Left lobe of liver (tissue), 2 donors: Measurements from ENCODE around the gene TMEM129. TPM values are rescaled to one million over a fixed set of nuclear protein-coding genes. Genes with fewer than 3 reads are reported as not detected.

Source experiments
- ATAC-seq: fragments of 200-7000 bp; cut with Tn5 transposase; one replicate; pipeline ENCODE4 v1.9.1; 2020; ENCODE audit warnings: mild to moderate bottlenecking, moderate library complexity
- DNase-seq: peaks from one replicate; pipeline ENCODE4 v3.0.0-alpha.2; 2020; ENCODE audit warnings: low spot score
- total RNA-seq: library from RNA; stranded (reverse); gene quantifications from one replicate; pipeline ENCODE4 v1.2.1, GENCODE V29; 2021
- donor health status: DM: no; HTN: no; CAD: no; lungs with moderate emphysema.
- donor health status: DM: no; HTN: yes; CAD: no.

TMEM129 gene
- total RNA-seq, 1 donor from 2014 or later = 30.3 TPM

DNA sequence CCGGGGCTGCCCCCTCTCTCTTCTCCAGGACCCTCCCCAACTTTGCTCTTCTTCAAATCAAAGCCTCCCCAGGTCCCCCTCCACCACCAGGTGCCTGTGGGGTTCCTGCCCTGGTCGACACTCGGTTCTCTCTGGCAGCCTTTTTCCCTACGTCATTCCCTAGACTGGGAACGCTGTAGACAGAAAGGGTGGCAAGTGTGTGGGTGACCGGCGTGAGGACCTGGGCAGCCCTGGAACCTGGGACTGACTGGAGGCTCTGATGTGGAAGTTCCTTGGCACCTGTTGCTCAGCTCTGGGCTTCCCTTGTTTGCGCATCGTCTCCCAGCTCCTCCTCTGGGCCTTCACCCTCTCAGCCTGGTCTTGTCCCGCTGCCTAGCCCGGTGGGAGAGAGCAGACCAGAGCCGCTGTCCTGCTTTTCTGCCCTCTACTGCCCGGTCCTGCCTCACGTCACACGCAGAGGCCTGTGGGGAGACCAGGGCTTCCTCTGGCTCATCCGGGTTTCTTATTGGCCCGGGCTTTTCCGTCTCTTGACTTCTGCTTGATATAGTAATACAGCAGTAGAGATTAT, 1.5 kb upstream of the TMEM129 start:
- no peak for ATAC-seq
- DNase-seq = no peak

GRCh38 chr4:1721666-1722550, 785 bp upstream of the TMEM129 start:
- DNase-seq = no peak
- no peak for ATAC-seq

- ATAC-seq = peak; percentile 35
Observed at GRCh38 chr4:1720163-1720983, 750 bp downstream of the TMEM129 start.

DNA sequence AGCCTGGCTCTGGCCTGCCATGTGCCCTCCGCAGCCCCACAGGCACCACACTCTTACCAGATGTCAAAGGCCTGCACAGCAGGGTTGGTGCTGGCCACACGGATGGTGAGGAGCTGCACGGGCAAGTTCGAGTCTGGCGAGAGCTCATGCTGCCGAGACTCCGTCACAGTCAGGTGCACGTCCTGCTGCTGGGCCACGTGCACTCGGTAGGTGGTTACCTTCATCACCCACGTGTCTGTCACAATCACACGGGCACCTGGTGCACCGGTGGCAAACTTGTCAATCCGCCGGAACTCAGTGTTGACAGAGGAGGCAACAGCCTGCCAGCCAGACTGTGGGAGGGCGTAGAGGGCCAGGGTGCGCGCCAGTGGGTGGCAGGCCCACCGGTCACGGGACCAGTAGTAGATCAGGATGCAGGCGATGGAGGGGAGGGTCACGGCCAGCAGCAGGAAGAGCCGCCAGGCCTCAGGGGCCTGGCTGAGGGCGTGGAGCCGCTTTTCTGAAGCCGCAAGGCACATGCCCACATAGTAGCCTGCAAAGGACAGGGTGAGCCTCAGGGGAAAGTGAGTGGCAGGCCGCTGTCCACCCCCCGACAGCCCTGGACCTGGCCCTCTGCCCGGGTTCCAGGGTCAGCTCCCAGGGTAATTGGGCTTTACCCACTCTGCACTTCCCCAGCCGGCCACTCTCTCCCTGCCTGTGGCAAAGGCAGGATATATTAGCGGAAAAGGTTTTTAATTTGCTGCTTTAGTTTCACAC, 2.9 kb downstream of the TMEM129 start:
- ATAC-seq (peak; percentile 56), DNase-seq (peak; percentile 90)

More at GRCh38 chr4:1720163-1720983, 750 bp downstream of the TMEM129 start:
- DNase-seq = peak; percentile 69

- DNase-seq = no peak
- ATAC-seq = no peak
Observed at GRCh38 chr4:1717129-1718094, 3.7 kb downstream of the TMEM129 start.

GRCh38 chr4:1716065-1716945, 4.8 kb downstream of the TMEM129 start:
- DNase-seq (no peak), ATAC-seq (no peak)

DNA sequence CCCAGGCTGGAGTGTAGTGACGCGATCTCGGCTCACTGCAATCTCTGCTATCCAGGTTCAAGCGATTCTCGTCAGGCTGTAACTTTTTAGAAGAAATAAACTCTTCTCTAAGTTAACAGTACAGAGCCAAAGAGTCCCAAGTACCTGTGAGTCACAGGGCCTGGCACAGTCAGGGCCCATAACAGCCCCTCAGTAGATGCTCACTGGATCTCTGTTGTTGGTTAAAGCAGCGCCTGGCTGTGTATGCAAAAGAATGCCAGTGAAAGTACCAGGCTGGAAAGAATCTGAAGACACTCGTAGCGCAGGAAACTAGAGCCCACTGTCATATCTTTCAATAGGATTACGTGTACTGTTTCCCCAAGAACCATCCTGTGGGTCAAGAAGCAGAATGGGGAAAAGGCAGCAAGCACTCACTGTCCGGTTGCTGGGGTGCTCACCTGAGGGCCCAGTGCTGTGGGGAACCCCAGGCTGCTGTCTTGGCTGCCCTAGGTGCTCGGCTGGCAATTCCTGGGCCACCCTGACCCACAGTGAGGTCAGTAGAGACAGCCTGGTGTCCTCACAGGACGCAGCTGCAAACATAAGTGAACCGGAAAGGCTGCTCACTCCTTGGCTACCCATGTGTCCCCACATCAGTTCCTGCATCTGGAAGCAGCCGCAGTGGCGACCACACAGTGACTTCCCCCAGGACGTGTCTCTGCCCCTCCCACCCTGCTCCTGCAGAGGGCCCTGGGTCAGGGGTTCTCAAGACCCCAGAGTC, 5.9 kb downstream of the TMEM129 start:
- DNase-seq (no peak), ATAC-seq (no peak)

- DNase-seq = no peak
Observed at GRCh38 chr4:1714303-1715001, 6.7 kb downstream of the TMEM129 start.

GRCh38 chr4:1713003-1713851, 7.9 kb downstream of the TMEM129 start:
- DNase-seq = no peak
- ATAC-seq = no peak

More at GRCh38 chr4:1714303-1715001, 6.7 kb downstream of the TMEM129 start:
- no peak for ATAC-seq

- peak; percentile 99 for DNase-seq
- ATAC-seq = peak; percentile 87
Observed at GRCh38 chr4:1712216-1713002, 8.7 kb downstream of the TMEM129 start, which contains the start of gene SLBP. Gene SLBP (minus strand): TSS chr4:1712319. CDS start chr4:1712188, 131 bp downstream.

DNA sequence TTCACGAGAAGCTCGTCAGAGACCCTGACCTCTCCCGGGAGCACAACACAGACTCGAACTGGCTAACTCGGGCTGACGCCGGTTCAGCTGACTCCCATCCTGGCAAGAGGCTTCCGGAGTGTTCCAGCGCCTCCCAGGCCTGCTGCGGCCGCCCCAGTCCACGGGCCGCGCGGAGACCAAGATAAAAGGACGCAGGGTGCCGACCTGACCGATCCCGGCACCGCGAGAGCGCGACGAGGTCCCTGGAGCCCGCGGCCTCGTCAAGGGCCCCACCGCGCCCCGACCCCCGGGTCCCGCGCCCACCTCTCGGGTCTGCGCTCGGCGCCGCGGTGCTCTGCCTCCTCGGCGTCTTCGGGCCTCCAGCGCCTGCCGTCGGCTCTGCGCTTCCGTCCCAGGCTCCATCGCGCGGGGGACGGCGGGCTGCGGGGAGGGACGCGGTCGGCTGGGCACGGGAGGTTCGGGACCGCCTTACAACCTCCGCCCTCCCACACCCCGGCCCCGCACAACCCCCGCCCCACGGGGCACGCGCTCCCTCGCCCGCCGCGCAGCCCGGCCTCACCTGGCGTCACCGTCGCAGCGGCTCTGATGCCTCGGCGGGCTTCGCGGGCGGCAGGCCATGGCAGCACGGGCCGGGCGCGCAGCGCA, 9.4 kb downstream of the TMEM129 start:
- ATAC-seq = peak; percentile 51
- peak; percentile 70 for DNase-seq

DNA sequence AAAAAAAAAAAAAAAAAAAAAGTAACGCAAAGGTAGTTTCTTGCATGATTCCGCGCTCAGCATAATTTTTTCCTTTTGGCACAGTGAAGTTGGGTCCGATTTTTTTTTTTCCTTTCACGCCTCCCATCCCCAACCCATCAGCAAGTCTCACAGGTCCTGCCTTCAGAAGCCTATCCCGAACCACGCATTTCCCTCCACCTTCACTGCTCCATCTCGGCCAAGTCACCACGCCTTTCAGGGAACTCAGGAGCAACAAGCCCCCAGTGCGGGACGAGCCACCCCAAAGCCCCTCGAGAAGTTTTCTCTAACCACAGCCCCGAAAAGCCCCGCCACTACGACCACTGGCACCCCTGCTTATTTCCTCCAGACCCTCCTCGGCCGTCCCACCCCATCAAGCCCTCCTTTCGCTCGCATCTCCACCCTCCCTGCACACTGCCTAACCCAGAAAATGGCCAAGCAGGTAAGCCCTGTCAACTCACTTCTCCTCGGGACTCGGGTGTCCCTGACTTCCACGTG, 10.0 kb downstream of the TMEM129 start:
- ATAC-seq = no peak
- DNase-seq = no peak

GRCh38 chr4:1708581-1708980, 12.5 kb downstream of the TMEM129 start:
- ATAC-seq (no peak), DNase-seq (no peak)

GRCh38 chr4:1706358-1706757, 14.8 kb downstream of the TMEM129 start:
- ATAC-seq (no peak), DNase-seq (no peak)

- ATAC-seq (no peak), DNase-seq (no peak)
Observed at GRCh38 chr4:1705732-1706131, 15.4 kb downstream of the TMEM129 start.
